GM12801 (cell line): ENCODE data around the gene MDGA2.

Experiments used
- TF ChIP-seq, protein P1 (sequence below): IDR thresholded peaks from one replicate; pipeline ENCODE4 v1.5.1; 2011; ENCODE audit warnings: control low read depth; ENCODE audit not compliant: insufficient read length; ENCODE audit errors: extremely low read depth

MDGA2 gene

DNA sequence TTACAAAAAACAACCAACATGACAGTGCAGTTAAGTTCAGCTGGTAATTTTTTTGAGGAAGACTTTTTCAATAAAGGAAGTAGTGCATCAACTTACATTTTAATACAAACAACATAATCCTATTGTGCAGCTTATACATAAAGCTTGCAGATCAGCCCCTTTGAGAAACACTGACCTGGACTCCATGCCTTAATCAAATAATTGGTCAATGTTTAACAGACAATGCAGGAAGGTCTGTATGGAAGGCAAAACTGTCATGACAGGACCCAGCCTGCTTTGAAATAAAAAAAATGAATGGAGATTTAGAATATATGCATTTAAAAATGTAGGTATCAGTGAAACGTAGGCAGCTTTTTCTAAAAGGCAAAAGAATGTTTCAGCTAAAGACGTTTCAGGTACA, 702.1 kb downstream of the MDGA2 start:
- TF ChIP-seq, protein P1, sequence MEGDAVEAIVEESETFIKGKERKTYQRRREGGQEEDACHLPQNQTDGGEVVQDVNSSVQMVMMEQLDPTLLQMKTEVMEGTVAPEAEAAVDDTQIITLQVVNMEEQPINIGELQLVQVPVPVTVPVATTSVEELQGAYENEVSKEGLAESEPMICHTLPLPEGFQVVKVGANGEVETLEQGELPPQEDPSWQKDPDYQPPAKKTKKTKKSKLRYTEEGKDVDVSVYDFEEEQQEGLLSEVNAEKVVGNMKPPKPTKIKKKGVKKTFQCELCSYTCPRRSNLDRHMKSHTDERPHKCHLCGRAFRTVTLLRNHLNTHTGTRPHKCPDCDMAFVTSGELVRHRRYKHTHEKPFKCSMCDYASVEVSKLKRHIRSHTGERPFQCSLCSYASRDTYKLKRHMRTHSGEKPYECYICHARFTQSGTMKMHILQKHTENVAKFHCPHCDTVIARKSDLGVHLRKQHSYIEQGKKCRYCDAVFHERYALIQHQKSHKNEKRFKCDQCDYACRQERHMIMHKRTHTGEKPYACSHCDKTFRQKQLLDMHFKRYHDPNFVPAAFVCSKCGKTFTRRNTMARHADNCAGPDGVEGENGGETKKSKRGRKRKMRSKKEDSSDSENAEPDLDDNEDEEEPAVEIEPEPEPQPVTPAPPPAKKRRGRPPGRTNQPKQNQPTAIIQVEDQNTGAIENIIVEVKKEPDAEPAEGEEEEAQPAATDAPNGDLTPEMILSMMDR = no peak

DNA sequence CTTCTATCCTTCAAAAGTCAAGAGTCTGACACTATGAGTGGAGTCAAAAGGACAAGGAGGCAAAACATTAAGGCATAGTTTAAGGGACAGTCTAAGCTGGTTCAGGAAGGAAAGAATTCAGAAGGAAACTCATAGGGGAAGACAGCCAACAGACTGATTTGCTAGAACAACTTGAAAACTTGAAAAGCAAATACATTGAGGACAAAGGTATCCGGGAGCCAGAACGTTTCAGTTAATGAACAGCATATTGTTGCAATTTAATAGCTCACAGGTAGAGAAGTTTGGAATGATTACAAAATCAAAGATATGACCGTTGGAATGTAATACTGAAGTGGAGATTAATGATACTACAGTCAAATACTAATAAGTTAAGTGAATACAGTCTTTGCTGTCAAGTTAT, 711.0 kb downstream of the MDGA2 start:
- TF ChIP-seq, protein P1 = no peak

DNA sequence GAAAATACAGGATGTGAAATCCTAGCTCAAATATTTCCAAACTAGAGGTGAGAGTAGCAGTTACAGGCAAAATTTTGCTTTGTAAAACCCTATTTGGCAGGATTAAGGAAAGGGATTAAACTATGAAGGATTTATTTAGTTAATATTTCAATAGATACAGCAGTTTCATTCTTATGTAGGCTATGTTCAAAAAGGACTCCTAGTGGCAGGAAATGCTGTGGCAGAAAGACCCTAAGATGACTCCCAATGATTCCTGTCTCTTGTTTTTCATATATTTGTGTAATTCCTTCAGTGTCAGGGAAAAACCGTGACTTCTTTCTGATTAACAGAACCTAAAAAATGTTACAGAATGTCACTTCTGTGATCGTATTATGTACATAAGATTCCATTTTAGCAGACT, 724.3 kb downstream of the MDGA2 start:
- TF ChIP-seq, protein P1 = no peak

DNA sequence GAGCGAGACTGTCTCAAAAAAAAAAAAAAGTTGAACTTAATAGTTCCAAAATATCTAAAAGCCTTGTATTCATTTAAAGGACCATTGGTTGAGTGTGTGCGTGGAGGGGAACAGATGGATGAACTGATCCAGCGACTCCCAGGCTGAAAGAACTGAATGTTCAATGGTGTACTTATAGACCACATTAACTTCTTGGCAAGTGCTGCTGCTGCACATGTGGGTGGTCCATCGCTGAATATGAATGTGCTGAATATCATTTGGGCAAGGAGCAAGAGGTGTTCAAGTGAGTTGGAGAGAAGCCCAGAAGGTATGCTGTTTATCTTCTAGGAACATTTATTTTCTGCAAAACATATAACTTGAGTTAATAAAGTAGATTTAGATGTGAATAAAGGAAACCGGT, 734.8 kb downstream of the MDGA2 start:
- TF ChIP-seq, protein P1 = no peak

DNA sequence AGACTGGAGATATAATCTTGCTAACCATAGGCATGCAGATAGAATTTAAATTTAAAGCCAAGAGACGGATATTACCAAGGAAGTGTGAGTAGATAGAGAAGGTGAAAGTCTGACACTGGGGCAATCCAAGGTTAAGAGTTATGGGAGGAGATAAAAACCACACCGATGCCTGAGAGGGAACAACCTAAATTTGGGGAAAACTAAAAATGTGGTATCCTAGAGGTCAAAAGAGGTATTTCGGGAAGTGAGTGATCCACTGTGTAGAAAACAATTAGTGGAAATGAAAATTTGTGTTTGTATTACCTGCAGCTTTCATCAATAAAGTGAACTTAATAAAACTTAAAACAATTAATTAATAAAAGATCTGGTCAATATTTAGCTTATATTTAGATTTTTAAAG, 754.9 kb downstream of the MDGA2 start:
- TF ChIP-seq, protein P1 = no peak

DNA sequence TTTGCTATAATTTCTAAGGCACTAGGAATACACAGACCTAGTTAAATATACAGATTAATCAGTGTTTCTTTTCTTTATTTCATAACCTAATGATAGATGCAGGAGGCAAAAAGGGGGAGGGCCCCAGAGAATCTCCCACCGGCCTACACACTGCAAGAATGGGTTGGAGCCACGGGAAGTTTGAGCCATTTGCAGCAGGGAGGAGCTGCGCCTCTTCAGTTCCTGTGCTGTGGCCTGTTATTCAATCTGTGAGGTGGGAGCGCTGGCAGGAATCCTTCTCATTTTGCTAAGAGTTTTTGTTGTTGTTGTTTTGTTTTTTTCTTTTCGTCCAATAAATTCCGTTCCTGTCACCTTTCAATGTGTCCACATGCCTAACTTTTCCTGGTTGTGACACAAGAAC, 772.6 kb downstream of the MDGA2 start:
- TF ChIP-seq, protein P1 = no peak

DNA sequence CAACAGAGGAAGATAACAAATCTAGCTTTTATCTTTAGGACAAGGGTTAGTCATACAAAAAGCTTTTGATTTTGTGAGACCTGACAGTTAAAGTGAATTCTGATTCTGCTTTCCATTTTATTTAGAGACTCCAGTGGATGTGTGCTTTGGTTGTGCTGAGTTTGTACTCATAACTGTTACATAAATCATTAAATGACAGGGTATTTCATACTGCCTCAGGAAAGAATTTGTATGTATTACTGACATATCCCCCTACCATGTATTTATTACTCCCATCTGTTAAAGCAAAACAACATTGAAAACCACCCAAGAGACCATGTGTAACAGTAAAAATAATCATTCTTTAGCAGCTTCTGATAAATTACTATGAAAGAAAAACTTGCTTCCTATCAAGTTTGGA, 780.9 kb downstream of the MDGA2 start:
- TF ChIP-seq, protein P1 = no peak

DNA sequence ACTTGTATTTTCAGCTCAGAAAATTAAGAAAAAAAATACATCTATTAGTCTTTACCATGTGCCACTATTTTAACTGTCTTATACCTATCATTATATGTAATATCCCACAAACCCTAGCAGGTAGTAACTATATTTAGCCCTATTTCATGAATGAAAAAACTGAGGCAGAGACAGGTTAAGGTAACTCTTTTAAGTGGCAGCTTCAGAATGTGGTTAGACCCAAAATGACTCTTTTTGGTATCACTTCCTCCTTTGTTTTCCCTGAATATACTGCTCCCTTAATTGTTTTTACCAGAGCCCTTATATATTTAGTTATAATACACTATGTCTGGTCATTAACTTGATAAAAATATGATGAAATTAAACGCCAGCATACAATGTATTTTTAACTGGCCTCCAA, 788.3 kb downstream of the MDGA2 start:
- TF ChIP-seq, protein P1 = no peak
